GM21786 (cell line): ENCODE measurements around the gene MEF2D.

Experiments
- ATAC-seq: cut with Tn5 transposase; IDR thresholded peaks from one replicate; pipeline ENCODE4 v1.9.1; 2021; ENCODE audit not compliant: unreplicated experiment

Gene MEF2D

DNA sequence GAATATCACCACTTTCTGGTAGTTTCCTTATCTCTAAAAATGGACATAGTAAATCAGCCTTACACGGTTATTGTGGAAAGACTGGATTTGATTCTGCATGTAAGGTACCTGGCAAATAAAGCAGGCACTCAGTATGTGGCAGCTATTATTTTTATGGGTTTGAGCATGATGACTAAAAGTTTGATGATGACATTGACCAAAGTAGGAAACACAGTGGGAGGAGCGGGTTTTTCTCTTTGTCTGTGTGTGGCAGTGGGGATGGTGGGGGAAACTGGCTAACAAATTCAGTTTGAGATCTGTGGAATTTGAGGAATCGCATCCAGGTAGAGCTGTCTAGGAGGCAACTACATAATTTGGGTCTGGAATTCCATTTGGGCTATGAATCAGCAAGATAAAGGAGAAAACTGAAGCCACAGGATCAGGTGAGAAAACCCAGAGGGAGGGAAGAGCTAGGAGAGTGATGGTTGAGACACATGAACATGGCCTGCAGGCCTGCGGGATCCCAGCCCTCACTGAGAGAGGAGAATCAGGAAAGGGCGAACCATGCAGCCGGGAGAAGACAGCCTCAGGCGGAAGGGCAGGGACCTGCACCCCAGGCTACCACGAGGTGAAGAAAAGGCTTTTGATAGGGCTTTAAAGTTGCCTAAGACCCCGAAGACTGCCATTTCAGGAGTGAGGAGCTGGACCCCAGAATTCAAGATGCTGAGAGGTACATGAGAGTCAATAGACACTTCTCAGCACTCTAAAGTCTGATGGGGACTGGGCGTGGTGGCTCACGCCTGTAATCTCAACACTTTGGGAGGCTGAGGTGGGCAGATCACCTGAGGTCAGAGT, 52.2 kb downstream of the MEF2D start:
- no peak for ATAC-seq

- no peak for ATAC-seq
These were observed 54.7 kb downstream of the MEF2D start for GRCh38 chr1:156445789-156446263.

DNA sequence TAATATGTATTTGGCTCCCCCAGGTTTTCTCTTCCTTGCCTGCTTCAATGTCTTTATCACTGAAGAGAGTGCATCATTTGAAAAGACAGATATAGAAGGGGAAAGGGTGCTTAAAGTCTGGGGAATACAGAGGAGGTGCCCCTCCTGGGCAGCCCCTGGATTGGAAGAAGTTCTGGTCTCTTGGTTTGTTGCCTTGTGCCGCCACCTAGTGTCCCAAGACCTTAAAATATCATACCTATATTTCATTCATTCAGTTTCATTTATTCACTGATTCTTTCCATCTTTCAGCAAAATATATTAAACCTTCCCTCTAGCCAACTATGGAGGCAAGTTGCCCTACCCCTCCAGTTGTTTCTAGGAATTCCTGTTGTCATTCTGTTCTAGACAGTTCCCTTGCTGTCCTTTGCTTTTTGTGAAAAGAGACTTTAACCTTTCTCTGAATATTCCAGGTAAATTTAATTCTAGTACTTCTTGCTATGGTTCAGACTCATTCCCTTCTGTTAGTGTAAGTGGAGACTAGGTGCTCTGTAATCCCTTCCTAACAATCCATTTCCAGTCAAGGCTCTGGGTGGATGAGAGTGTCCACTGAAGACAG, 56.1 kb downstream of the MEF2D start:
- ATAC-seq: no peak

DNA sequence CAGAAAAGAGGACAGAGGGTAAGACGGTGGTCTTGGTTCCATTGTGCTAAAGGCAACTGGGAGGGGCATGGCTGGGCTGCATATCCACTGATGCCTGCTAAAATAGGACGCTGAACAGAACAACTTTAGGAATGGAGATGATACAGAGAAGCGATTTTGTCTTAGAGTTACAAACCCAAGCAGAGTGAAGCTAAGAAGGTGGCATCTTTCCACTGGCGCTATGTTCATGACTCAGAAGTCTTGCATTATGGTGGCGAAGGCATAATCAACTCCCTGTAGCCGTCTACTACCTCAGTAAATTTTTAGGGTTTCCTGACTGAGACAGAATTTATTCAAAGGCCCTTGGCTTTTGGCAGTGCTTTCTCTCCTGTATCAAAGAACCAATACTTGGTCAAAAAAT, 57.3 kb downstream of the MEF2D start:
- no peak for ATAC-seq

DNA sequence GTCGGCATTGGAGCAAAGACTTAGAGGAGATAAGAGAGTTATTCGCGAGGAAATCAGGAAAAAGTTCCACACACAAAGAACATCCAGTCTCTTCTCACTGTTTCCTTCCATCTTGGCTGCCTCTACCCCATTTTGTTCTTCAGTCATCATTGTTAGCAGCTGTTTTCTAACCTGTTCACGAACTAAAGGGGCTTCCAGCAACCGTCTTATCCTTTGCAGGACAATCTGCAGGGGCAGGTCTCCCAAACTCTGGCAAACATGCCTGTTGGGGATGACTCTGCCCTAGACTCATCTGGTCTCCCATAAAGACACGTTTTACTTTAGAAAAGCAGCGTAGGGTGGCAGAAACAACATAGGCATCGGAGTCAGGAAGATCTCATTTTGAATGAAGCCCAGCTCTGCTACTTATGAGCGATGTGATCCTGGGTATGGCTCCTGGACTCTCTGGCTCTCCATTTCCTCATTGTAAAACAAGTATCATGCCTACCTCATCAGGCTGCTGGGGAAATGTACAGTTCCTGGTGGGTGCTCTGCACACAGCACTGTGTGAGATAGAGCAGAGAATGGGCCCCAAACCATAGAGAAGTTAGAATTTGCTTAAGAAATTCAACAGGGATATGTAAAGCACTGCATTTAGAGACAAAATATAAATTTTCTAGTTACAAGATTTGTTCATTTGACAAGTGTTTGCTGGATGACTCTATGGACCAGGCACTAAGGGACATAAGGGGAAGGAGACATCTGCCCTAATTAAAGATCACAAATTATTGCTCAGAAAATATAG, 59.7 kb downstream of the MEF2D start:
- ATAC-seq: no peak

- ATAC-seq: no peak
These were observed 60.8 kb downstream of the MEF2D start for GRCh38 chr1:156439777-156440183.

- ATAC-seq: no peak
These were observed 61.4 kb downstream of the MEF2D start for GRCh38 chr1:156439036-156439776.

GRCh38 chr1:156438278-156438987, 62.1 kb downstream of the MEF2D start:
- ATAC-seq: no peak

GRCh38 chr1:156437037-156437867, 63.3 kb downstream of the MEF2D start:
- no peak for ATAC-seq

DNA sequence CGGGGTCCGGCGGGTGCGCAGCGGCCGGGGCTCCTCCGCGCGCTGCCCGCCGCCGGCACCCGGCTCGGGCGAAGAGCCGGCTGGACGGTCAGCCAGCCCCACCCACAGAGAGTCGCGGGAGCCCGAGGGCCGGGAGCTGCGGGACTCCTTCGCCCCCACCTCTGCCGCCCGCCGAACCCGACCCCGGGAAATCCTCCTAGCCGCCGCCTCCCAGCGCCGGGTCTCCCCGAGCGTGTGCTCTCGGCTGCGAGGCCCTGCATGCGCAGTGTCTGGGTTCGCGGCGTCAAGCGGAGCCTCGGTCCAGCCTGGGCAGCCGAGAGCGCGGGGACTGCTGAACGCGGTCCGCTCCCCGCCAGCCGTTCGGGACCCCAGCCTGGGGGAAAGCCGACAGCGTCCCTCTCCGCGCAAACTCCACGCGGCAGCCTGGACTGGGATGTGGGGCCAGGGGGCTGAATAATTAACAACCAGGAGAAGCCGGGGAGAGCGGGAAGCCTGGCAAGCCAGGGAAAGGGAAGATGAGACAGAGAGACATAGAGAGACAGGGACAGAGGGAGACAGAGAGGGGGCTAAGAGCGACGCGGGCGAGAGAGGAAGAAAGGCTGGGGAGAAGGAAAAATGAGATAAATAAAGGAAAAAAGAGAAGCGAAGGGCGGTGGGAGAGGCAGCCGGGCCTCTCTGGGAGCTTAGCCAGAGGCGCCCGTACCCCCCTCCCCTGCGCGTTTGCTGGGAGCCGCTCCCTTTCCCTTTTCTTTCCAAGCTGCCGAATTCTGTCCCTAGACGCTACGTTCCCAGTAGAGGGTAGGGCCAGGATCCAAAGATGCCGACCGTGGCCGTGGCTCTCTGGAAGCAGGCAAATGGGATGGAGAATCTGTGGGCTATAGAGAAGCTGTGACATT, 64.2 kb downstream of the MEF2D start:
- no peak for ATAC-seq

DNA sequence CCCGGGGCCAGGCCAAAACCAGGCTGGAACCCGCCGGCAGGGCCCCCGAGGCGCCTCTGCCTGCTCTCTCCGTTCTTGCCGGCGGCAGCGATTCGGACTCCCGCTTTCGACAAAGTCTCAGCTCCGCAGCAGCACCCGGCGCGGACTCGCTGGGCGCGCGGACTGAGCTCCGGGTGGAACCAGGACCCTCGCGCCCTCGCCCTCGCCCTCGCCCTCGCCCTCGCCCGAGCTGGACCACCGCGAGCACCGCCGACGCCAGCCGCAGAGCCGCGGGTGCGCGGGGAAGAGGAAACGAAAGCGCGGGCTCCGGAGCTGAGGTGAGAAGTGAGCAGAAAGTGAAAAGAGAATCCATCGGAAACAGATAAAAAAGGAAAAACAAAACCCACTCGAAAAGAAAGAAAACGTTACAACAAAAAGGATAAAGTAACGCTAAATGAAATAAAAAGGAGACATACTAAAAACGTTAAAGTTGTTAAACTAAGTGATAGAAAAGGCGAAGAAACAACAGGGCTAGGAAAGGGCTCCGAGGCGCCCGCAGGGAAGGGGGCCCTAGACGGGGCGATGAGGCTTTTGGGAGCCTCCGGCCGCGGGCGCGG, 64.9 kb downstream of the MEF2D start:
- no peak for ATAC-seq

DNA sequence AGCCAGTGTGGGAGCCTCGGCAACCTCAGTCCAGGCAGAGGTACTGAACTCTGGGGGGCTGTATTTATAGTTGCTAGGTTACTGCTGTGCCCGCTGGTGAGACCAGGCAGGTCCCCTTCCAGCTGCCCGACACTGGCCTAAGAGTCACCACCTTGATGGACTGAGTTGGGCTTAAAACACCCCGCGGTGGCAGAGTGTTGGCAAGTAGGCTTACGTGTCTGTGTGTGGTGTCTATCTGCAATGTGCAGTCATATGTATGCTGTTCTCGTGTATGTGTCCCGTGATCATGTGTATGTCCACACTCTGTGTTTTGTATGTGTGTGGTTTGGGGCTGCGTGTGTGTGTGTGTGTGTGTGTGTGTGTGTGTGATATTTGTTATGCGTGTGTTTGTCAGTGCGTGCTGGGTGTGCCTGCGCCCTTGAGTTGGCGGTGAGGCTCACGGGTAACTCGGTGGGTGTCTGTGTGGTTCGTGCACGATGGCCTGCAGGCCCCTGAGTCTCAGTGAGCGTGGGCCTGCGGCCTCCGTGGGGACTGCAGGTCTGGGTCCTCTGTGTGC, 65.5 kb downstream of the MEF2D start:
- ATAC-seq: no peak

- ATAC-seq: no peak
These were observed 67.0 kb downstream of the MEF2D start for GRCh38 chr1:156433602-156434001.

DNA sequence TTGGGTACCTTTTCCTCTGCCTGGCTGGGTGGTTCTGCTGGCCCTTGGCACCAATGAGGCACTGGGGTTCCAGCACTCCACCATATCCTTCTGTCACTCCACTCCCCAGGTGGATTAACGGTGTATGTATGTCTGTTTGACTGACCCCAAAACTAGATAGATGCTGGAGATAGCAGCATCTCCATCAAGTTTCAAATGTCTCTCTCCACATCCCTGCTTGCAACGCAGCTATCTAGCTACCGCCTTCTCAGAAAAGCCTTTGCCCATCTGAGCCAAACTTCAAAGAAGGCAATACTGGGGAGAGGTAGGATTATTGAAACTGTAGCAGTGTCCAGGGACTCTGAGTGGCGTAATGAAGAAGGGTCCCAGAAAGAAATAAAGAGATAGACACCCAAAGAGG, 67.5 kb downstream of the MEF2D start:
- no peak for ATAC-seq

DNA sequence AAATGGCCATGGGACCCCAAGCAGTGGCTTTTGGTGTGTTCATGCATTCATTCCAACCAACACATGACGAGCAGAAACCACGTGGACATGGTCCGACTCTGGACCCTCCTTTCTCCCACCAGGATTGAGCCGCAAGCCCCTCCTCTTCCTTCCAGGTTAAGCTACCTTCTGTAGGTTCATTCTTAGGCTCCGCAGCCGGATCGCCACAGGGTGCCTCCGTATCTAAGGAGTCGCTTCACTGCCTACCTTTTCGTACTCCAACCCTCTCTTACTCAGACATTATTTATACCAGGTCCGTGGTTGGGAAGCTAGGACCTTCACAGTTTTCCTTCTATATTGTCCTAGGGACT, 67.9 kb downstream of the MEF2D start:
- ATAC-seq: no peak

- no peak for ATAC-seq
These were observed 68.6 kb downstream of the MEF2D start for GRCh38 chr1:156431769-156432668.

- no peak for ATAC-seq
These were observed 69.2 kb downstream of the MEF2D start for GRCh38 chr1:156431366-156431765.
